ENCODE data around the gene HSPA12A. TPM values are rescaled to one million over a fixed set of nuclear protein-coding genes. Genes with fewer than 3 reads are reported as not detected.

HSPA12A gene
- total RNA-seq (10 to 100 TPM; 13.1 to 21.9 (median 15.5) TPM), polyA plus RNA-seq (8.4 TPM)
- long read RNA-seq, donor 1, full-length matches to known transcripts: 12 of 26 reads
- long read RNA-seq, donor 1, partial matches to known transcripts: 3 of 26 reads
- long read RNA-seq, donor 1, other reads (novel, unspliced or antisense): 11 of 26 reads
- long read RNA-seq, donor 2, full-length matches to known transcripts: 6 of 11 reads
- long read RNA-seq, donor 2, partial matches to known transcripts: 0 of 11 reads
- long read RNA-seq, donor 2, other reads (novel, unspliced or antisense): 5 of 11 reads
- long read RNA-seq, donor 3, full-length matches to known transcripts: 13 of 33 reads
- long read RNA-seq, donor 3, partial matches to known transcripts: 0 of 33 reads
- long read RNA-seq, donor 3, other reads (novel, unspliced or antisense): 20 of 33 reads
- long read RNA-seq, donor 4, full-length matches to known transcripts: 4 of 6 reads
- long read RNA-seq, donor 4, partial matches to known transcripts: 2 of 6 reads
- long read RNA-seq, donor 4, other reads (novel, unspliced or antisense): 0 of 6 reads

GRCh38 chr10:116742367-116743265 is at the start of gene HSPA12A:
Gene HSPA12A (minus strand): TSS chr10:116742566. CDS start chr10:116742469, 97 bp downstream.
- intact Hi-C loops (cut with DNase I): no loop called here
- peak within 1 kb of the TSS; percentile 88 for H3K27ac ChIP-seq (ENCODE audit: low read length)
- H3K27me3 ChIP-seq (ENCODE audit: control insufficient read depth, insufficient read depth): no peaks in the 10 kb centered on the region
- DNase-seq (peak; percentile 85 to 92 (median 92)), ATAC-seq (peak; percentile 93 to 95)
- WGBS: under 1% methylated on average over 113 of the region's 114 CpGs
- no peaks in the 10 kb centered on the region for H3K9me3 ChIP-seq (ENCODE audit: control insufficient read depth, low read length)
- peak within 1 kb of the TSS; percentile 77 for H3K4me3 ChIP-seq (ENCODE audit: low read length)
- no peaks in the 10 kb centered on the region for H3K4me1 ChIP-seq (ENCODE audit: control insufficient read depth, insufficient read depth, low read length)

- Histone ChIP-seq H3K27ac (ENCODE audit: low read length) (no peak overlapping the region), H3K27me3 (ENCODE audit: control insufficient read depth, insufficient read depth) (peaks cover 2% of the 10 kb centered on the region), H3K4me3 (ENCODE audit: low read length) (no peak overlapping the region), H3K9me3 (ENCODE audit: control insufficient read depth, low read length) (no peaks in the 10 kb centered on the region), H3K4me1 (ENCODE audit: control insufficient read depth, insufficient read depth, low read length) (no peaks in the 10 kb centered on the region)
- no peak for DNase-seq
- intact Hi-C loops (cut with DNase I): no loop called here
- 98% methylated on average over 2 of the region's 2 CpGs for WGBS
- ATAC-seq: no peak
Measured at GRCh38 chr10:116791241-116791640, 48.9 kb upstream of the HSPA12A start.

- WGBS: 3% methylated on average over 29 of the region's 29 CpGs
- Histone ChIP-seq H3K27me3 (ENCODE audit: control insufficient read depth, insufficient read depth) (peaks cover under 1% of the 10 kb centered on the region), H3K4me3 (ENCODE audit: low read length) (peak overlapping the region; percentile 28), H3K27ac (ENCODE audit: low read length) (no peak overlapping the region), H3K4me1 (ENCODE audit: control insufficient read depth, insufficient read depth, low read length) (no peaks in the 10 kb centered on the region), H3K9me3 (ENCODE audit: control insufficient read depth, low read length) (no peaks in the 10 kb centered on the region)
- ATAC-seq: peak; percentile 77 to 88
- peak; percentile 79 to 92 (median 90) for DNase-seq
- intact Hi-C loops (cut with DNase I): loop anchor here in 1 of 4 donors (5.0 kb wide), 1 partner anchor 106 kb away; no protein-coding TSS in a partner anchor
Measured at GRCh38 chr10:116787893-116788665, 45.7 kb upstream of the HSPA12A start.

GRCh38 chr10:116787053-116787659 is 44.8 kb upstream of the HSPA12A start:
- H3K27ac ChIP-seq (ENCODE audit: low read length): no peak overlapping the region
- H3K9me3 ChIP-seq (ENCODE audit: control insufficient read depth, low read length): no peaks in the 10 kb centered on the region
- 80% methylated on average over 8 of the region's 8 CpGs for WGBS
- ATAC-seq (no peak), DNase-seq (no peak)
- no peaks in the 10 kb centered on the region for H3K4me1 ChIP-seq (ENCODE audit: control insufficient read depth, insufficient read depth, low read length)
- intact Hi-C loops (cut with DNase I): loop anchor here in 1 of 4 donors (5.0 kb wide), 1 partner anchor 105 kb away; no protein-coding TSS in a partner anchor
- H3K27me3 ChIP-seq (ENCODE audit: control insufficient read depth, insufficient read depth): no peaks in the 10 kb centered on the region
- H3K4me3 ChIP-seq (ENCODE audit: low read length): no peak overlapping the region

GRCh38 chr10:116785867-116786266 is 43.5 kb upstream of the HSPA12A start:
- no peaks in the 10 kb centered on the region for H3K27me3 ChIP-seq (ENCODE audit: control insufficient read depth, insufficient read depth)
- ATAC-seq: no peak
- no peaks in the 10 kb centered on the region for H3K9me3 ChIP-seq (ENCODE audit: control insufficient read depth, low read length)
- DNase-seq: no peak
- intact Hi-C loops (cut with DNase I): loop anchor here in 3 of 4 donors (2.0 to 5.0 kb wide), 2 partner anchors 103 to 104 kb away; no protein-coding TSS in a partner anchor
- H3K27ac ChIP-seq (ENCODE audit: low read length): no peak overlapping the region
- no peak overlapping the region for H3K4me3 ChIP-seq (ENCODE audit: low read length)
- H3K4me1 ChIP-seq (ENCODE audit: control insufficient read depth, insufficient read depth, low read length): no peaks in the 10 kb centered on the region
- 92% methylated on average over 8 of the region's 8 CpGs for WGBS

- WGBS: 92% methylated on average over 11 of the region's 11 CpGs
- Histone ChIP-seq H3K27ac (ENCODE audit: low read length) (no peak overlapping the region), H3K4me3 (ENCODE audit: low read length) (no peak overlapping the region), H3K9me3 (ENCODE audit: control insufficient read depth, low read length) (no peaks in the 10 kb centered on the region), H3K4me1 (ENCODE audit: control insufficient read depth, insufficient read depth, low read length) (no peaks in the 10 kb centered on the region), H3K27me3 (ENCODE audit: control insufficient read depth, insufficient read depth) (no peaks in the 10 kb centered on the region)
- ATAC-seq (no peak), DNase-seq (no peak)
- intact Hi-C loops (cut with DNase I): loop anchor here in 3 of 4 donors (2.0 to 5.0 kb wide), 2 partner anchors 102 to 103 kb away; no protein-coding TSS in a partner anchor
Measured at GRCh38 chr10:116785282-116785681, 42.9 kb upstream of the HSPA12A start.

GRCh38 chr10:116784651-116785050 is 42.3 kb upstream of the HSPA12A start:
- DNase-seq: no peak
- no peaks in the 10 kb centered on the region for H3K27me3 ChIP-seq (ENCODE audit: control insufficient read depth, insufficient read depth)
- no peaks in the 10 kb centered on the region for H3K9me3 ChIP-seq (ENCODE audit: control insufficient read depth, low read length)
- no peaks in the 10 kb centered on the region for H3K4me1 ChIP-seq (ENCODE audit: control insufficient read depth, insufficient read depth, low read length)
- H3K4me3 ChIP-seq (ENCODE audit: low read length): no peak overlapping the region
- intact Hi-C loops (cut with DNase I): loop anchor here (2.0 to 5.0 kb wide), 3 partner anchors 97 to 102 kb away; no protein-coding TSS in a partner anchor
- no peak overlapping the region for H3K27ac ChIP-seq (ENCODE audit: low read length)
- ATAC-seq: no peak
- WGBS: 96% methylated on average over 7 of the region's 7 CpGs

- no peak for ATAC-seq
- no peaks in the 10 kb centered on the region for H3K4me1 ChIP-seq (ENCODE audit: control insufficient read depth, insufficient read depth, low read length)
- no peak overlapping the region for H3K27ac ChIP-seq (ENCODE audit: low read length)
- no peaks in the 10 kb centered on the region for H3K9me3 ChIP-seq (ENCODE audit: control insufficient read depth, low read length)
- intact Hi-C loops (cut with DNase I): loop anchor here in 3 of 4 donors (2.0 to 5.0 kb wide), 2 partner anchors 97 to 101 kb away; no protein-coding TSS in a partner anchor
- DNase-seq: no peak
- no peaks in the 10 kb centered on the region for H3K27me3 ChIP-seq (ENCODE audit: control insufficient read depth, insufficient read depth)
- H3K4me3 ChIP-seq (ENCODE audit: low read length): no peak overlapping the region
- 93% methylated on average over 3 of the region's 3 CpGs for whole genome bisulfite sequencing
Measured at GRCh38 chr10:116784035-116784434, 41.7 kb upstream of the HSPA12A start.

- Histone ChIP-seq H3K4me1 (ENCODE audit: control insufficient read depth, insufficient read depth, low read length) (no peaks in the 10 kb centered on the region), H3K9me3 (ENCODE audit: control insufficient read depth, low read length) (no peaks in the 10 kb centered on the region), H3K27ac (ENCODE audit: low read length) (no peak overlapping the region), H3K27me3 (ENCODE audit: control insufficient read depth, insufficient read depth) (no peaks in the 10 kb centered on the region), H3K4me3 (ENCODE audit: low read length) (no peak overlapping the region)
- no peak for ATAC-seq
- intact Hi-C loops (cut with DNase I): loop anchor here in 1 of 4 donors (5.0 kb wide), 1 partner anchor 96 kb away; no protein-coding TSS in a partner anchor
- 64% methylated on average over 13 of the region's 13 CpGs for WGBS
- no peak for DNase-seq
Measured at GRCh38 chr10:116783011-116783655, 40.8 kb upstream of the HSPA12A start.

All from right cardiac atrium (tissue), 5 donors.